ENCODE data around the gene PTCD1.
"Not testable (repeated sequence)": the region's sequence is repeated elsewhere in the genome, so short reads cannot be mapped to it uniquely, and the experiment has no call there.

Gene PTCD1

DNA sequence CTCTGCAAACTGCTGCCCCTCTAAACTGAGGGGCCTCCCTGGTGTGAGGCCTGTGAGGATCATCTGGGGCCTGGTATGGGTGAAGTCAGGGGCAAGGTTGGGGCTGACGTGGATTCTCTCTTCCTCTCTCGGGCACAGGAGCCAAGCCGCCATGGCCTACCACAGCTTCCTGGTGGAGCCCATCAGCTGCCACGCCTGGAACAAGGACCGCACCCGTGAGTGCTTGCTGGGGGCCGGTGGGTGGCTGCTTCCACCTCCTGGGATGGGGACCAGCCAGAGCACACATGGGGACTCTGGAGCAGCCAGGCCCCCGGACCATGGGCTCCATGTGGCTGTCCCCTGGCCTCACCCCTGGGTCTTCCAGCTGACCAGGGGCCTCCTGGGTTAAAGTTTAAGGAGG lies 53.0 kb downstream of the PTCD1 start:
- no peak for DNase-seq

- no peak for DNase-seq
Measured at GRCh38 chr7:99384523-99384922, 54.1 kb downstream of the PTCD1 start.

DNA sequence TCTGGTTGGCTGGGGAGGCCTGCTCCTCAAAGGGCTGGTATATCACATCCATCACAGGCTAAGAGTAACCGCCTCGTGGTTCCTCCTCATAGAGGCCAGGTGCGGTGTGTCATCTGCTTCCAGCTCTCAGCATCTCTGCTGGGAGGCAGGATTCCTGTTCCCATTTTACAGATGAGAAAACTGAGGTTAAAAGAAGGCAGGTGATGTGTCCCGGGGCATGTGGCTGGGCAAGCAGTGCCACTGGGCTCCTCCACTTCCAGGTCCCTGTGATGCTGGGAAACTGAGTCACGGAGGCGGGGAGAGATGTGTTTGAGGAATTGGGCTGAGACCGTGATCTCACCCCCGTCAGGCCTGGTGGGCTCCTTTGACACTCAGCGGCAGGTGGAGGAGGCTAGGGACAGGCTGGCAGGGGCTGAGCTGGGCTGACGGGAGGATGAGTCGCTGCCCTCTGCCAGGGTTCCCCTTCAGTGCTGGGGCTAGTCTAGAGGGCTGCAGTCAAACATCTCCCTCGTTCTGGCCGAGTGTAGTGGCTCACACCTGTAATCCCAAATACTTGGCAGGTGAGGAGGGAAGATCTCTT lies 54.7 kb downstream of the PTCD1 start:
- no peak for DNase-seq

DNA sequence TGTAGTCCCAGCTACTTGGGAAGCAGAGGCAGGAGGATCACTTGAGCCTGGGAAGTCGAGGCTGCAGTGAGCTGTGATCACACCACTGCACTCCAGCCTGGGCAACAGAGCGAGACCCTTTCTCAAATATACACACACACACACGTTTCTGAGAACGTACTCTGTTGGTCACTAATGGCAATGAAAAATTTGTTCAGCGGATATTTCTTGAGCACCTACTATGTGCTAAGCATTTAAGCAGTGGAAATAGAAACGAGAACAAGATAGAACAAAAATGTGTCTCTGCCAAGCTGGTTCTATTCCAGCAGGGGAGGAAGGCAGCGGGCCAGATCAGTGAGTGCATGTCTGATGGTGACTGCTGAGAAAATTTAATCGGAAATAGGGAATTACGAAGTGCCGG lies 55.4 kb downstream of the PTCD1 start:
- no peak for DNase-seq

- no peak for DNase-seq
Measured at GRCh38 chr7:99381664-99382075, 56.9 kb downstream of the PTCD1 start.

DNA sequence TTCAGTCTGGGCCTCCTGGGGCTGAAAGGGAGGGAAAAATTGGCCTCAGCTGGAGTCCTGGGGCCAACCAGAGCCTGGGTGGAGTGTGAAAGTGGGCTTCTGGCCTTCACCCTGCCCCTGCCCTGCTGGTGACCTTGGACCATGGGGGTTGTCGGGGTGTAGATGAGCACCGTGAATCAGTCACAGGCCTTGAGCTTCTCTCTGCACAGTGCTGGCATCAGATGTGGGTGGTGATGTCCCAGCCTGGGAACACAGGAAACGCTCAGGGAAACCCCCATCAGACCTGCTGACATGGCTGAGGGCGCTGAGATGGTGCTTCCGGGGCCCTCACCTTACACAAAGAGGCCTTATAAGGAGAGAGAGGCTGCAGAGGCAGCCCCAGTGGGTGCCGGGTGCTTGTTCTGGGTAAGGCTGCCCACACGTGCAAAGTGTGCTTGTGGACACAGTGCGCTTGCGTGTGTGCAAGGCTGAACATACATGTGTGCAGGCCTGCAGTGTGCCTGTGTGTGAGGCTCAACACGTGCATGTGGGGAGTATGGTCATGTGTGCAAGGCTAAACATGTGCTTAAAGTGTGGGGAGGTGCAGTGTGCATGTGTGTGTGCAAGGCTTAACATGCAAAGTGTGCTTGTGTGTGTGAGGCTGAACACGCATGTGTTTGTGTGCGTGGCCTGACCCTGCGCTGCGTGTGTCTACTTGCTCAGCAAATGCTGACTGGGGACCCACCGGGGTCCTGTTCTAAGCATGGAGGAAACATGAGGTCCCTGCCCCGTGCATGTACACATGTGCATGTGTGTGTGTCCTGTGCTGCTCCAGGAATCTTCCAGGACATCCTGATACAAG lies 57.6 kb downstream of the PTCD1 start:
- no peak for DNase-seq

GRCh38 chr7:99380032-99380822 lies 58.4 kb downstream of the PTCD1 start:
- no peak for DNase-seq

DNA sequence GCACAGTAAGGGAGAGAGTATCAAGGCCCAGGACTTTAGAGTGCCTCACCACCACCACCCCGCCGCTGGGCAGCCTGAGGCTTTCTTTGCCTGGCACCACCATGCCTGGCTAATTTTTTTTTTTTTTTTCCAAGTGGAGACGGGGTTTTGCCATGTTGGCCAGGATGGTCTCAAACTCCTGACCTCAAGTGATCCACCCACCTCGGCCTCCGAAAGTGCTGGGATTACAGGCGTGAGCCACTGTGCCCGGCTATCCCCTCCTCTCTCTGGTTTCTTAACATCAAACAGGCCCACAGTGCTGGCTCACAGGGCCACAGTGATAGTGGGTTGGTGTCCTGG lies 58.9 kb downstream of the PTCD1 start:
- DNase-seq = not testable (repeated sequence)

DNA sequence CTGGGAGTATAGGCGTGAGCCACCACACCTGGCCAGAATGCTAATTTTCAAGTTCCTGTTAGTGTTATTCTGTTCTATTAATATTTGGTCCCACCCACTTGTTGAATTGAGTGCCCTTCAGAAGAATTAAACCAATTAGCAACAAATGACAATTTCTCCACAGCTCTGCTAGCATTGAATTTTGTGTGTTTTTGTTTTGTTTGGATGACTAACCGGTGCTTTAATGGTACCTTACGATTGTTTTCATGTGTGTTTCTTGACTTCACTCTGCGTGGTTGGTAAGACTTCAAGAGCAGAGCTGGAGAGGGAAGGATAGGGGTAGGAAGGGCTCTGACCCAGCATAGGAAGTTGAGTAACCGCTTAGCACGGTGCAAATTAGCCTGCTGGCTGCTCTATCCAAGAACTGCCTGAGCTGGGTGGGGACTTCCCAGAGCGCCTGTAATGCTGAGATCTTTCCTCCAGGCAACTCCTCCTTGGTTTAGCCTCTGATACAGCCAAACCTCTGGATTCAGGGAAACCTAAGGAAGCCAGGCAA lies 59.5 kb downstream of the PTCD1 start:
- DNase-seq = no peak

DNA sequence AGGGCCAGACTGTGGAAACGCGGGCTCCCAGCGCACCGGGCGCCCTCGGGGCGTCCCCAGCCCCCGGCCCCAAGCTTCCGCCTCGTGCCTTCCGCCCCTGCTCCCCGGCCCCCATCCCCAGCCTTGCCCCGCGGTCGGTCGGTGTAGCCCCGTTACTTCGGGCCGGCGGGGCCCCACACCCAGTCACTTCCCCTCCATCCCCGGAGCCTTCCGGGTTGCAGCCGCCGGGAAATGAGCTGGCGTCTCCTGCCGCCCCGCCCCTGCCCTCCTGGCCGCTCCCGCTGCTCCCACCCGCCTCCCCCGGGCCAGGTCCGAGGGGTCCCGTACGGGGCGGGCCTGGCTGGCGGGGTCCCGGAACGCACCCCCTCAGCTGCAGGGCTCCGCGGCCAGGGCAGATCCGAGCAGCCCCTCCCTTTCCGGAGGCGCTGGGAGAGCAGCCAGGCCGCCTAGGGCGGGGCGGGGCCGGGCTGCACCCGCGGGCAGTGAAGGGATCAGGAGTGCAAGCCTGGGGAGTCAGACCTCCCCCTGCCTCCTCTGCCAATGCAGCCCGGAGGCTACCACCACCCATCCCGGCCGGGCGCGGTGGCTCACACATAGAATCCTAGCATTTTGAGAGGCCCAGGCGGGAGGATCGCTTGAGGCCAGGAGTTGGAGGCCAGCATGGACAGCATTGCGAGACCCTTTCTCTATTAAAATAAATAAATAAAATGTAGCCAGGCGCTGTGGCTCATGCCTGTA lies 63.4 kb downstream of the PTCD1 start:
- no peak for DNase-seq

- peak; percentile 26 for DNase-seq
Measured at GRCh38 chr7:99374111-99375064, 64.2 kb downstream of the PTCD1 start, which contains the start of gene ARPC1B. Gene ARPC1B (plus strand): TSS chr7:99374730. CDS start chr7:99385715, 10,985 bp downstream.

- DNase-seq = no peak
Measured at GRCh38 chr7:99373091-99374066, 65.2 kb downstream of the PTCD1 start.

DNA sequence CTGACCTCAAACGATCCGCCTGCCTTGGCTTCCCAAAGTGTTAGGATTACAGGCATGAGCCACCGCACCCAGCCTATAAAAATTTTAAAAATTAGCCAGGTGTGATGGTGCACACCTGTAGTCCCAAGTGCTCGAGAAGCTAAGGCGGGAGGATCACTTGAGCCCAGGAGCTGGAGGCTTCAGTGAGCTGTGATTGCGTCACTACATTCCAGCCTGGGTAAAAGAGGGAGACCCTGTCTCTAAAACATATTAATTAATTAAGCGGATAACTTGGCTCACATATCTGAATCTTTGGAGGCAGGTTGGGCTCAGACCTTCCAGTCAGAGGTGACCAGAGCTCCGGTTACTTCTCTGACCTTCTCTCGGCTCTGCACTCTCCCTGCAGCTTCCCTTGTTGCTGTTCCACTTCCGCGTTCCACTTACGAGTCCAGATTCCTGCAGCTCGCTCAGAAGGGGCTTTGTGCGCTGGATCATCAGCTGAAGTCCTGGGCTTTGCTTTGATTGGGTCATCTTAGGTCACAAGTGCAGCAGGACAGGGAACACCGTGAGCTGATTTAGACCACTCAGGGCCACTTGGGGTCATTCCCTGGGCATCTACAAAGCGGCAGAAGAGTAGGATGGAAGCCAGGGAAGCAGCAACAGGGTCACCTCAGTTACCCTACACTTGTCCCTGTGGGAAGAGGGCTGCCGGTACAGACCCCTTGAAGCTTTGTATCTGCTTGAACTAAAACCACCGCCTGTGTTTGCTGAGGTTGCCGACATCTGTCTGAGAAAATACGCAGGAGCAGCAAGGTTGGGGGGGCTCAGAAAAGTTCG lies 66.1 kb downstream of the PTCD1 start:
- peak; percentile 51 for DNase-seq

GRCh38 chr7:99371376-99371920 lies 67.2 kb downstream of the PTCD1 start:
- no peak for DNase-seq

GRCh38 chr7:99369767-99370391 lies 68.7 kb downstream of the PTCD1 start:
- no peak for DNase-seq

DNA sequence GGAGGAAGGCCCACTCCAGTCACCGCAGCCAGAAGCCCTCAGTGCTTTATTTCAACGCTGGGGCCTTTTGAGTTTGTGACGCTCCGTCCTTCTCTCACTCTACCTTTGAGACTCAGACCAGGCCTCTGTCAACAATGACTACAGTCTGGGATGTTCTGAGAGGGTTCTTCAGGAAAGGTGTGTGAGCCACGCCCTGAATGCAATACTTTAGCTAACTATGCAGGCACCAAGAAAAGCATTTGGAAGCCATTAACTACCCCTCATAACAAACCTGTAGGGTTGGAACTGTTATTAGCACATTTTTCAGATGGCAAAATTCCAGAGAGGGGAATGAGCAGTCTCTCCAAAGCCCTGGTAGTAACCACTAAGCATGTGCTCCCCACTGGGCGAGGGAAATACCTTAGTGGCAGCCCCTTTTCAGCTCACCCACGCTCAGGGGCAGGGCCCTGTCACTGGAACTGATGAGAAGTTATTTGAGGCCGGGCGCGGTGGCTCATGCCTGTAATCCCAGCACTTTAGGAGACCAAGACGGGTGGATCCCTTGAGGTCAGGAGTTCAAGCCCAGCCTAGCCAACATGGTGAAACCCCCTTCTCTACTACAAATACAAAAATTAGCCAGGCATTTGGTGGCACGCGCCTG lies 69.7 kb downstream of the PTCD1 start:
- DNase-seq = peak; percentile 21

All from DMS79 (cell line).